ENCODE results near the gene CPT1A.
A peak's percentile ranks its signal among the peaks of the same experiment; 100 is the strongest.

The CPT1A gene

GRCh38 chr11:68854273-68854958 is 12.7 kb upstream of the CPT1A start:
- DNase-seq (ENCODE audit: low spot score) = no peak

- no peak for DNase-seq (ENCODE audit: low spot score)
These were observed 10.9 kb upstream of the CPT1A start for GRCh38 chr11:68852628-68853027.

GRCh38 chr11:68848429-68848828 is 6.7 kb upstream of the CPT1A start:
- DNase-seq (ENCODE audit: low spot score) = no peak

DNA sequence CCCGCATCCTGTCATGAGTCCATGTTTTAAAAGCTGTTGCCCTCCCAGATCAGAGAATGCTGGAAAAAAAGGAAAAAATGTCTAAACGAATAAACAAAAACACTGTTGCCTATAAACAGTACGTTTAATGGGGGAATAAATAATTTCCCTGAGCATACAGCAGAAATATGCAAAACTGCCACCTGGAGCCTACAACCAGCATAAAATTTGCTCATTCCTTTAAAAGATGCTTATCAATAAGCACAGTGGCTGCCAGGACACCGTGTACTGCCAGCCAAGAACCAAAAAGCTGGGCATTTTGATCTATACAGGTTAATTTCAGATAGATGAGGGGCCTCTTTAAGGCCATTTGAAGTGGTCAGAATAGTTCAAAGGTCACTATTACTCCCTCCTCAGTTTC is 5.7 kb upstream of the CPT1A start:
- no peak for DNase-seq (ENCODE audit: low spot score)

DNA sequence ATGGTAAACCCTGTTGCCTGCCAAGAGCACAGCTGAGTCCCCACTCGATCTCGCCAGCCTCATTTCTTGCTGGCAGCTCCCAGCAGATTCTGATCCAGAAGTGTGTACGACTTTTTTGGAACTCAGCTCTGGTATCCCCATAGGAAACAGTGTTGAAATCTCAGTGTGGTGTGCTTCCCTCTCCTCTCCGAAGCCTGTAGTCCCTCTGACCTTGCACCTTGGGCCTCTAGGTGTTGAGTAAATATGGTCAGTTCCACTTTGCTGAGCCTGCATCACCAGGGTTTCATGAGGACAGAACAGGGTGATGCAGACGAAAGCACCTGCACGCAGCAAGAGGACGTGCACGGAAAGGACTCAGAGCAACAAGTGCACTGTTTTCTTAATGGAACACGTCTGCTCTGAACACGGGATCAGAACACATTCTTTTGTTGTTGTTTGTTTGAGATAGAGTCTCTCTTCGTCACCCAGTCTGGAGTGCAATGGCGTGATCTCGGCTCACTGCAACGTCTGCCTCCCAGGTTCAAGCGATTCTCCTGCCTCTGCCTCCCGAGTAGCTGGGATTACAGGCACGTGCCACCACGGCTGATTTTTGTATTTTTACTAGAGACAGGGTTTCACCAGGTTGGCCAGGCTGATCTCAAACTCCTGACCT is 3.8 kb upstream of the CPT1A start:
- DNase-seq (ENCODE audit: low spot score) = no peak

GRCh38 chr11:68844801-68845200 is 3.1 kb upstream of the CPT1A start:
- no peak for DNase-seq (ENCODE audit: low spot score)

DNA sequence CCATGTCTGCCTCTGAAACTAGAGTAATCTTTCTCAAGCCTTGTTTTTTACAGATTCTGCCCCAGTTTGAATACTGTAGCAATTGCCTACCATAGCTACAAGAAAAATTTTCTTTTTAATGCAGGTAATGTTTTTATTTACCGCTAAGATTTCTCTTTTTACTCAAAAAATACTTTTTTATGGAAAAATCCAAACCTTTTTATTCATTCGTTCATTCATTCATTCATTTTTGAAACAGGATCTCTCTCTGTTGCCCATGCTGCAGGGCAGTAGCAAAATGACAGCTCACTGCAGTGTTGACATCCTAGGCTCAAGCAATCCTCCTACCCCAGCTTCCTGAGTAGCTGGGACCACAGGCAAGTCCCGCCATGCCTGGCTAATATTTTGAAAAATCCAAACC is 2.7 kb upstream of the CPT1A start:
- DNase-seq (ENCODE audit: low spot score) = no peak

DNA sequence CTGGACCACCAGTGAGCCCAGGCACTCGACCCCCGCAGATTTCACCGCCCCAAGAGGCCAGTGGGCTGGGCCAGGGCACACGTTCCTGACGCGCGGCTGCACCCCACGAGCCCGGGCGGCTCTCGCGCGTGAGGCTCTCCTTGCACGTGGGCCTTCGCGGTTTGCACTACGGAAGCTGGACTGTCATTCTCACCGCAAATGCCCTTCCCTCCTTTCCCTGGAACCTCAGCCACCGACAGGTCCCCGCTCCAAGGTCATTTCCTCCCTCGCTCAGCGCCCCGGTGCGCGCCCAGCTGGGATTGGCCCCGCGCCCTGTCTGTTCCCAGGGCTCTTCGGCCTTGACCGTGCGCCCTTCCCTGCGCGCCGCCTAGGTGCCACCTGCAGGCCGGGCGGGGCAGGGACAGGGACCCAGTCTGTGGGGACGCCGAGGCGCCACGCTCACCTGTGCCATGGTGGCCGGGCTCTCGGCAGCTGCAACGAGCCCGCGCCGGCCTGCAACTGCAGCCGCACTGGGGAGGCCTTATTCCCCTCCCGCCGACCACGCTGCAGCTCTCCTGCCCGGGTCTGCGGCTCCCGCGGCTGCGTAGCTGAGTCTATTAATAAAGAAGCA is 2.1 kb upstream of the CPT1A start:
- no peak for DNase-seq (ENCODE audit: low spot score)

- no peak for DNase-seq (ENCODE audit: low spot score)
These were observed 1.4 kb upstream of the CPT1A start for GRCh38 chr11:68843052-68843561.

DNA sequence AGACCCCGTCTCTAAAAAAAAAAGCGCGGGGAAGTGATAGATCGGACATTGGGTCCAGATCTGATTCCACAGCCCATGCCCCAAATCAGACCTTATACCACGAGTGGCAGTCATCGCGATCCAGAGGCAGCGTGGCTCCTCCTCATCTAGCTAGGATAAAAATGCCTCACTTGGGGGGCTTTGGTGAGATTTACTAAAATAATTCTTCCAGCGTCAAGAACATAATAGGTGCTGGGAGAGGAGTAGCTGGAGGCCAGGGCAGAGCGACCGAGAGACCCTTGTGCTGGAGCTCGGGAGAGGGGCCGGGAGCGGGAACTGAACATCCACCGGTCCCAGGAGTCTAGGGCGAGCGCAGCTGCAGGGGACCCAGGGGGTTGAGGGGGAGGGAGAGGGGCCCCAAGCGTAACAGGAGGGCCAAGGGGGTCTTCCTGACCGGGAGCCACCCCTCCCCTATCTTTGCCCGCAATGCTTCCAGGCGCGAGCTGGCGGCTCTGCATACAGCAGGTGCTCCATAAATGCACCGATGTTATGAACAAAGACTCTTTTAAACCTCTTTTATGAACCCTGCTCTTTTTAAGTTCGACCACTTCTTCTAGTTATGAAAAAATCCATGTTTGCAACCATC is 823 bp upstream of the CPT1A start:
- DNase-seq (ENCODE audit: low spot score) = no peak

DNA sequence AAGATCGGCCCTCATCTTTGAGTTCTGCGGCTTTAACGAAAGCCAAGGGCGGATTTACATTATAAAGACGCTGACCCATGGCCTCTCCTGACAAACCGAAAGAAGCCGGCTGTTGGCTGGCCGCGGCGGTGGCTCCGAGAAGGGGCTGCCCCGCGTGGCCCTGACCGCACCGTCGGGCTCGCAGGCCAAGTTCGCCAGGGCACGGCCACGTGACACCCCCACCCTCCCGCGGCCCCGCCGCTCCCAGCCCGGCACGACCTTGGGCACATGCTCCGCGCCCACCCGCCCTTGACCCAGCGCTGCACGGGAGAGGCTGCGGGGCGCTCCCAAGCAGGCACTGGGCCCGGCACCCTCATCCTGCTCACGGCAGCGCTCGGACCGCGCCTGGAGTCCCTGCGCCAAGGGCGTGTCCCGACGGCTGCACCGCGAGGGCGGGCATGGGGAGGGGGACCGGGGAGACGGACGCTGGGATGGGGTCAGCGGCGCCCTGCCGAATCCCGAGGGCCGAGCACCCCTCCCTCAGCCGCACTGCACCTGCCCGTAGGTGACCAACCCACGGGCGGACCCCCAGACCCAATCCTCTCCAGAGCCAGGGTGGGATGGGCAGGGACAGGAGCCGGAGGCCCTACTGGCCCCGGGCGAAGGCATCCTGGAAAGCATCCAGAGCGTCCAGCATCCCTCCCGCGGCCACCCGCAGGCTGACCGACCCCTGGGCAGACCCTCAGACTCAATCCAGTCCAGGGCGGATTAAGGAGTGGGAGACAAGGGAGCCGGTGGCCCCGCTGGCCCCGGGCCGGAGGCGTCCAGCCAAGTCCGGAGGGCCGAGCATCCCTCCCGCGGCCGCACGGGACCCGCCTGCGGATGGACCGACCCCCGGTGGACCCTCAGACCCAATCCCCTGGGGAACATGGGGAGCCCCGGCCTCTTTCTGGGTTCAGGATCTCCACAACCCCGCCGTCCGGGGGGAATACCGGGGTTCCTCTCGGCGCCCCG is 759 bp downstream of the CPT1A start:
- no peak for DNase-seq (ENCODE audit: low spot score)

DNA sequence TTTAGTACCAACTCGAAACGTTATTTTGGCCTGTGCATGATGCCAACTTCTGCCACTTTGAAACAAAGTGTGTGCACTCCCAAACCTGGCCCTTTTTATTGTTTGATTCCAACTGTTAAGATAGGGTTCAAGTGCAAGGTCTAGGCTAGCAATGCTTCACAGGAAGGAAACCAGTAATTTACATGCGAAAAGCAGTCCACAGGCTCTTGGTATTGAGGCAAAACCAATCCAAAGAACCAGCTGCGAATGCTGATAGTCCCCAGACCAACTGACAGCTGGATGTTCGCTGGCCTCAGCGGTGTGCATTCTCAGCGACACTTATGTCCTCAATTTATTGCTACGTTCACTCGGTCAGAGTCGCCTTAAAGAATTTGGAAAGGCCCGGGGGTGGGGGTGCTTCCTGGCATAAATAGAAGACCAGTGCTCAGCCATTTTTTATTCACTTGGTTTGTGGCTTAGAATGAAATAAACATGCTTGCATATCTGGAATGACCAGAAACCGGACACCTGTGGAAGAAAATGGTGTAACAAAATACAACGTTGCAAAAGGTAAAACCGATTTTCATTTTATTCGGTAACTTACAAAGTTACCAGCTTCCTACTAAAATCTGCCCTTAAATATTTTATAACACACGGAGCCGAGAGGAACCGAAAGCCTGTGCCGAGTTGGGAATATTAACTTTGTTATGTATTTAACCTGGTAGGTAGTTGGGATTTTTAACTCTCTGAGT is 1.6 kb downstream of the CPT1A start:
- no peak for DNase-seq (ENCODE audit: low spot score)

DNA sequence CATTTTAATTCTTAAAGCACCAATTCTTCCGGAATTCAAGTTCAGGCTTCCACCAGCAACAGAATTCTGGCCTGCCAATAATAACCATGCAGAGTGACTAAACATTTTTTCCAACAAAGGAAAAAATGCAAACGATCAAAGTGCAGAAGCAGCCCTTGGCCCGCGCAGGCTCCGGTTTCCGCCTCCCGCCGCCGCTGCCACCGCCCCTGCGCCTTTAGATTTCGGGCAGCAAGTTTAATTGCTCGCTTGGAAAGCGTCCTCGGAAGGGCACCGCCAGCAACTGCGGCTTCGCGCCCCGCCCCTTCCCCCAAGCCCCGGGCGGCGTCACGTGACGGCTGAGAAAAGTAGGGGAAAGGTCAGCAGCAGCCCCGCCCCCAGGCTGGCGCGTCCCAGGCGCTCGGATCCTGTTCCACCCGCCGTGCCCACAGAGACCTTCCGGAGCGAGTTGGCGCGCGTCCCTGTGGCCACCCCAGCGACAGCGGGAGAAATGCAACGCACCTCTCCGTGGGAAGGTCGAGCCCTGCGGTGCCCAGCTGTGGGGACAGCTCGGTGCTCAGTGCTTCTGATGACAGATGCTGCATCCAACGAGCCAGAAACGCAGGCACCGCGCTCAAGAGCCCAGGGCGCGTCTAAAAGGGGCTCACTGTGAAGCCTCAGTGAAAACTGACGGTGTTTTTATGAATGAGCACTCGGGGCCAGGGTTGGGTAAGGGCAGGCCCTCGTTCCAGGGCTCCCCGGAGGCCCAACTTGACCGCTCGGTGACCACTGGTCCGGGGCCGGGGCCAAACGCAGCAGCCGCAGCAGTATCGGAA is 2.5 kb downstream of the CPT1A start:
- peak; percentile 58 for DNase-seq (ENCODE audit: low spot score)

GRCh38 chr11:68838572-68838964 is 3.1 kb downstream of the CPT1A start:
- DNase-seq (ENCODE audit: low spot score) = no peak

DNA sequence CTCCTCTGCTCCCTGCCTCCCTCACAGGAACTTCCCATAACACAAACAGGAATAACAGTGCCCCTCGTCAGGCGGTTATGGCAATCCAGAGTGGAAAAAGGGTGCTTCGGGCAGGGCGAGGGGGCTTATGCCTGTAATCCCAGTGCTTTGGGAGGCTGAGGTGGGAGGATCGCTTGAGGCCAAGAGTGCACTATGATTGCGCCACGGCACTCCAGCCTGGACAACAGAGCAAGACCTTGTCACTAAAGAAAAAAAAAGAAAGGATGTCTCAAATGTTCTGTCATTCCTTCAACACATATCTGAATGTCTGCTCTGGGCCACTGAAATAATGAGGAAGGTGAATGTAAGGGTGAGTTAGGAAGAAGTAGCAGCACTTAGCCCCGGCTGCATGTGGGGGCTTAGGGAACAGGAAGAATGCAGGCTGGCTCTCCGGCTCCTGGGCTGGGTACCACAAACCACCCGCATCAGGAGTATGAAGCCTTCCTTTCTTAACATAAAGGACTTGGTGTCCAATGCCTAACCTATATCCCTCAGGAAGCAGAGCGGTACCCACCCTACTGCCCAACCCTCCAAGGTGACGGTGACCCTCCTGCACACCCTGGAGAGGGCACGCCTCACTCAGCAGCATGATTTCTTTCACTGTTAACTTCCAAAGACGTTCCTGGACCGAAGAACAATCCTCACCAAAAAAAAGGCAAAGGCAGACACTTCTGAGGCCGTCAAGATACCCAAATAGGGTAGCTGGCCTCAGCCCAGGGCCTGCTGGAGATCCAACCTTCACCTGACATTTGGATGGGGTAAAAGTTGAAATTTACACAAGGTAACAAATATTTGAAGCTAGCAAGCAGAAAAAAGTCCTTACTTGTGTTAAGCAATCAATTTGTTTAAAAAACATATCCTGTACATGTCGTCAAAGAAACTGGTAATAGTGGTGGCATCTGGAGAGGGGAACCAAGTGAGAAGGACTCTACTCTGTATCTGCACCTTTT is 3.8 kb downstream of the CPT1A start:
- no peak for DNase-seq (ENCODE audit: low spot score)

DNA sequence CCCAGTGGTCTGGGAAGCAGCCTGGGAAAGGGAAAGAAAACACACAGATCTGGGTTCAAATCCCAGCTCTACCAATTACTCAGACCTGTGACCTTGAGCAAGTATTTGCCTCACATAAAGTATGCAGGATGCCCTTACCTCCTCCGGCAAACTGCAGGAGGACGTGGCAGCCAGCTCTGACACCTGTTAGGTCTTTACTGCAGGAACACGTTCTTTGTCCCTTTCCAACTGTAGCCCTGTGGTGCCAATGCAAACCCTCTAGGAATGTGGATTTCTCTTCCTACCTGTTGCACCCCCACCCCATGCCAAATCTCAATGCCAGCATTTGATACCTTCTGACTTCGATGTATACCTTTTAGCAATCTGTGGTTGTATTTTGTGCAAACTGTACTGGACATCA is 6.0 kb downstream of the CPT1A start:
- DNase-seq (ENCODE audit: low spot score) = no peak

- no peak for DNase-seq (ENCODE audit: low spot score)
These were observed 6.4 kb downstream of the CPT1A start for GRCh38 chr11:68835328-68835727.

- DNase-seq (ENCODE audit: low spot score) = no peak
These were observed 9.1 kb downstream of the CPT1A start for GRCh38 chr11:68832476-68833181.

Measured in cerebellar cortex (tissue), 1 donor.